Glutamatergic neuron (in vitro differentiated cells): ENCODE measurements around the gene RAET1E. TPM values are rescaled to one million over a fixed set of nuclear protein-coding genes. Genes with fewer than 3 reads are reported as not detected.
"Not testable (repeated sequence)": the region's sequence is repeated elsewhere in the genome, so short reads cannot be mapped to it uniquely, and the experiment has no call there.

Source experiments
- DNase-seq: peaks from one replicate; pipeline ENCODE4 v3.0.0; 2022
- H3K27ac Mint-ChIP-seq: one replicate; pipeline ENCODE4 v1.8.0; 2020; ENCODE audit warnings: mild to moderate bottlenecking, mixed read lengths, inconsistent platforms; ENCODE audit not compliant: unreplicated experiment
- H3K27me3 Mint-ChIP-seq: one replicate; pipeline ENCODE4 v1.8.0; 2020; ENCODE audit warnings: mild to moderate bottlenecking, moderate library complexity, mixed read lengths, inconsistent platforms; ENCODE audit not compliant: unreplicated experiment
- H3K36me3 Mint-ChIP-seq: one replicate; pipeline ENCODE4 v1.8.0; 2020; ENCODE audit warnings: mild to moderate bottlenecking, mixed read lengths, inconsistent platforms; ENCODE audit not compliant: unreplicated experiment
- H3K4me1 Mint-ChIP-seq: one replicate; pipeline ENCODE4 v1.8.0; 2020; ENCODE audit warnings: mild to moderate bottlenecking, low read depth, mixed read lengths, inconsistent platforms; ENCODE audit not compliant: unreplicated experiment
- H3K4me3 Mint-ChIP-seq: one replicate; pipeline ENCODE4 v1.8.0; 2020; ENCODE audit warnings: mild to moderate bottlenecking, mixed read lengths, inconsistent platforms; ENCODE audit not compliant: unreplicated experiment
- H3K9me3 Mint-ChIP-seq: one replicate; pipeline ENCODE4 v1.8.0; 2020; ENCODE audit warnings: mild to moderate bottlenecking, moderate library complexity, mixed read lengths, inconsistent platforms; ENCODE audit not compliant: unreplicated experiment
- CTCF ChIP-seq: fragments of 200-600 bp; sonication (generic); IDR thresholded peaks from one replicate; pipeline ENCODE4 v1.5.0; 2021; ENCODE audit not compliant: partially characterized antibody, unreplicated experiment
- total RNA-seq: library from RNA; stranded (reverse); fragmentation: NEBNext Ultra II Directional; extraction: Animal tissue kit (Norgen Biotek cat#: 25700); gene quantifications from one replicate; pipeline ENCODE4 v1.2.1, GENCODE V29; 2021; ENCODE audit not compliant: unreplicated experiment

The RAET1E gene
- total RNA-seq, 1 donor from 2014 or later: not detected

DNA sequence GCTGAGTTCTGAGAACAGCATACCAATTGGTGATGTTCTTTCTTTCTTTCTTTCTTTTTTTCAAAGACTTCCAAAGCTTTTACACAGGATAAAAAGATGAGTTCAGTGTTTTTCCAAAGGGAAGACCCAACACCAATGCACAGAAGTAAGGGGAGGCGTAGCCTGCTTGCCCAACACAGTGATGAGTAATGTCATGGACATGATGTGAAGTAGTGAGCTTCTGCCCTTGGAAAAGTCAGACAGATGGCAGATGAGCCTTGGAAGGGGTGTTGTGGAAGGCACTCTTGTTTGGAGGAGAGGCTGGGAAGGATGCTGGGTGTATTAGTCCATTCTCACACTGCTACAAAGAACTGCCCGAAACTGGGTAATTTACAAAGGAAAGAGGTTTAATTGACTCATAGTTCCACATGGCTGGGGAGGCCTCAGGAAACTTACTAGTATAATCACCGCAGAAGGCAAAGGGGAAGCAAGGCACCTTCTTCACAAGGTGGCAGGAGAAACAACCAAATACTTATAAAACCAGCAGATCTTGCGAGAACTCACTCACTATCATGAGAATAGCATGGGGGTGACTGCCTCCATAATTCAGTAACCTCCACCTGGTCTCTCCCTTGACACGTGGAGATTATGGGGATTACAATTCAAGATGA is 46.3 kb downstream of the RAET1E start:
- Mint-ChIP-seq H3K27ac (no peak overlapping the region), H3K4me1 (no peaks in the 10 kb centered on the region), H3K4me3 (no peak overlapping the region), H3K27me3 (no peaks in the 10 kb centered on the region), H3K36me3 (peaks cover 13% of the 10 kb centered on the region), H3K9me3 (no peaks in the 10 kb centered on the region)
- DNase-seq: no peak
- no peak for TF ChIP-seq CTCF

GRCh38 chr6:149848343-149848742 is 49.6 kb downstream of the RAET1E start:
- not testable (repeated sequence) for DNase-seq, H3K27ac Mint-ChIP-seq

More at GRCh38 chr6:149848343-149848742, 49.6 kb downstream of the RAET1E start:
- not testable (repeated sequence) for H3K27me3 Mint-ChIP-seq, H3K9me3 Mint-ChIP-seq, H3K4me3 Mint-ChIP-seq, H3K4me1 Mint-ChIP-seq
- H3K36me3 Mint-ChIP-seq: peaks cover 17% of the 10 kb centered on the region

Other genes starting within 250 kb of the RAET1E start
- 10.9 TPM for gene KATNA1, start 249.4 kb downstream of the RAET1E start, total RNA-seq
- gene LATS1, start 180.0 kb downstream of the RAET1E start, total RNA-seq: 31.5 TPM
- gene NUP43, start 151.6 kb downstream of the RAET1E start, total RNA-seq: 27.6 TPM
- 147 TPM for gene PCMT1, start 148.4 kb downstream of the RAET1E start, total RNA-seq
- gene LRP11, start 33.8 kb downstream of the RAET1E start, total RNA-seq: 10.8 TPM
- gene RAET1G, start 25.0 kb upstream of the RAET1E start, total RNA-seq: not detected
- 5.4 TPM for gene ULBP2, start 43.9 kb upstream of the RAET1E start, total RNA-seq
- 9.3 TPM for gene ULBP1, start 65.8 kb upstream of the RAET1E start, total RNA-seq
- not detected for gene RAET1L, start 127.4 kb upstream of the RAET1E start, total RNA-seq
- 7.5 TPM for gene ULBP3, start 171.0 kb upstream of the RAET1E start, total RNA-seq
- 4.1 TPM for gene PPP1R14C, start 244.9 kb upstream of the RAET1E start, total RNA-seq